ENCODE data around the gene ETV1. TPM values are rescaled to one million over a fixed set of nuclear protein-coding genes. Genes with fewer than 3 reads are reported as not detected.

The ETV1 gene
- total RNA-seq, 1 donor from 2014 or later: 27.3 TPM

DNA sequence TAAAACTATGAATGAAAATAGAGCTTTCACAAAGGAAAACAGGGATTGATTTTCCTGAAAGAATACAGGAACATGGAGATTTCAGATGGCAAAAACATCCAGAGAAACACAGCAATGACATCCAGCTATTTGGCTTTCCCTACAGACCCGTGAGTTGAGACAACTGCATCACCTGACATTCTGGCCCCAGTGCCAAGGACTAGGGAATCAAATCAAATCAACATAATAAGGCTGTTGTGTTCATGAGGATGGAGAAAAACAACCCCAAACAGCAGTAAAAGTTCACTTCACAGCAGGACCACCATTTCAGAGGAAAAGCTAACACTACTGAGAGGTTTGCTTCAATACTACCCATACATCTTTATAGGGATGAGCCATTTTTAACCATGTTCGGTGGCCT, 25.5 kb downstream of the ETV1 start:
- Mint-ChIP-seq H3K4me1 (ENCODE audit: low read depth) (peaks cover 7% of the 10 kb centered on the region), H3K36me3 (ENCODE audit: insufficient read depth) (no peaks in the 10 kb centered on the region), H3K27ac (no peak overlapping the region), H3K27me3 (no peaks in the 10 kb centered on the region), H3K9me3 (ENCODE audit: low read depth) (no peaks in the 10 kb centered on the region), H3K4me3 (ENCODE audit: low read depth) (no peak overlapping the region)
- no peak for DNase-seq (ENCODE audit: low spot score, unreplicated experiment)
- TF ChIP-seq, protein P1, sequence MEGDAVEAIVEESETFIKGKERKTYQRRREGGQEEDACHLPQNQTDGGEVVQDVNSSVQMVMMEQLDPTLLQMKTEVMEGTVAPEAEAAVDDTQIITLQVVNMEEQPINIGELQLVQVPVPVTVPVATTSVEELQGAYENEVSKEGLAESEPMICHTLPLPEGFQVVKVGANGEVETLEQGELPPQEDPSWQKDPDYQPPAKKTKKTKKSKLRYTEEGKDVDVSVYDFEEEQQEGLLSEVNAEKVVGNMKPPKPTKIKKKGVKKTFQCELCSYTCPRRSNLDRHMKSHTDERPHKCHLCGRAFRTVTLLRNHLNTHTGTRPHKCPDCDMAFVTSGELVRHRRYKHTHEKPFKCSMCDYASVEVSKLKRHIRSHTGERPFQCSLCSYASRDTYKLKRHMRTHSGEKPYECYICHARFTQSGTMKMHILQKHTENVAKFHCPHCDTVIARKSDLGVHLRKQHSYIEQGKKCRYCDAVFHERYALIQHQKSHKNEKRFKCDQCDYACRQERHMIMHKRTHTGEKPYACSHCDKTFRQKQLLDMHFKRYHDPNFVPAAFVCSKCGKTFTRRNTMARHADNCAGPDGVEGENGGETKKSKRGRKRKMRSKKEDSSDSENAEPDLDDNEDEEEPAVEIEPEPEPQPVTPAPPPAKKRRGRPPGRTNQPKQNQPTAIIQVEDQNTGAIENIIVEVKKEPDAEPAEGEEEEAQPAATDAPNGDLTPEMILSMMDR (IDR thresholded peaks at IDR 0.05; ENCODE audit: unreplicated experiment): no peak

- no peak overlapping the region for H3K4me3 Mint-ChIP-seq (ENCODE audit: low read depth)
- H3K27ac Mint-ChIP-seq: no peak overlapping the region
- no peaks in the 10 kb centered on the region for H3K27me3 Mint-ChIP-seq
- H3K9me3 Mint-ChIP-seq (ENCODE audit: low read depth): no peaks in the 10 kb centered on the region
- TF ChIP-seq, protein P1 (IDR thresholded peaks at IDR 0.05; ENCODE audit: unreplicated experiment): no peak
- no peak for DNase-seq (ENCODE audit: low spot score, unreplicated experiment)
- peaks cover 3% of the 10 kb centered on the region for H3K4me1 Mint-ChIP-seq (ENCODE audit: low read depth)
- no peaks in the 10 kb centered on the region for H3K36me3 Mint-ChIP-seq (ENCODE audit: insufficient read depth)
Measured at GRCh38 chr7:13955494-13955893, 34.0 kb downstream of the ETV1 start.

- TF ChIP-seq, protein P1 (IDR thresholded peaks at IDR 0.05; ENCODE audit: unreplicated experiment): no peak
- H3K36me3 Mint-ChIP-seq (ENCODE audit: insufficient read depth): no peaks in the 10 kb centered on the region
- no peak overlapping the region for H3K27ac Mint-ChIP-seq
- no peak for DNase-seq (ENCODE audit: low spot score, unreplicated experiment)
- H3K9me3 Mint-ChIP-seq (ENCODE audit: low read depth): no peaks in the 10 kb centered on the region
- peaks cover 22% of the 10 kb centered on the region for H3K4me1 Mint-ChIP-seq (ENCODE audit: low read depth)
- H3K27me3 Mint-ChIP-seq: no peaks in the 10 kb centered on the region
- H3K4me3 Mint-ChIP-seq (ENCODE audit: low read depth): no peak overlapping the region
Measured at GRCh38 chr7:13953368-13953767, 36.1 kb downstream of the ETV1 start.

GRCh38 chr7:13952921-13953320, 36.5 kb downstream of the ETV1 start:
- no peaks in the 10 kb centered on the region for H3K36me3 Mint-ChIP-seq (ENCODE audit: insufficient read depth)
- no peak overlapping the region for H3K4me3 Mint-ChIP-seq (ENCODE audit: low read depth)
- no peaks in the 10 kb centered on the region for H3K27me3 Mint-ChIP-seq
- H3K27ac Mint-ChIP-seq: no peak overlapping the region
- DNase-seq (ENCODE audit: low spot score, unreplicated experiment): no peak
- TF ChIP-seq, protein P1 (IDR thresholded peaks at IDR 0.05; ENCODE audit: unreplicated experiment): no peak
- H3K4me1 Mint-ChIP-seq (ENCODE audit: low read depth): peaks cover 26% of the 10 kb centered on the region
- no peaks in the 10 kb centered on the region for H3K9me3 Mint-ChIP-seq (ENCODE audit: low read depth)

GRCh38 chr7:13949939-13950338, 39.5 kb downstream of the ETV1 start:
- H3K27ac Mint-ChIP-seq: no peak overlapping the region
- peaks cover 32% of the 10 kb centered on the region for H3K4me1 Mint-ChIP-seq (ENCODE audit: low read depth)
- H3K27me3 Mint-ChIP-seq: no peaks in the 10 kb centered on the region
- DNase-seq (ENCODE audit: low spot score, unreplicated experiment): no peak
- H3K9me3 Mint-ChIP-seq (ENCODE audit: low read depth): no peaks in the 10 kb centered on the region
- no peak overlapping the region for H3K4me3 Mint-ChIP-seq (ENCODE audit: low read depth)
- TF ChIP-seq, protein P1 (IDR thresholded peaks at IDR 0.05; ENCODE audit: unreplicated experiment): no peak
- H3K36me3 Mint-ChIP-seq (ENCODE audit: insufficient read depth): peaks cover 2% of the 10 kb centered on the region
